Islet of Langerhans (tissue), 1 donor: ENCODE measurements around the gene DCST1.

Experiments
- FAIRE-seq: peaks from one replicate; lab custom pipeline; 2011; peaks lifted over from hg19 to GRCh38; lab: Jason Lieb, UNC

The DCST1 gene

DNA sequence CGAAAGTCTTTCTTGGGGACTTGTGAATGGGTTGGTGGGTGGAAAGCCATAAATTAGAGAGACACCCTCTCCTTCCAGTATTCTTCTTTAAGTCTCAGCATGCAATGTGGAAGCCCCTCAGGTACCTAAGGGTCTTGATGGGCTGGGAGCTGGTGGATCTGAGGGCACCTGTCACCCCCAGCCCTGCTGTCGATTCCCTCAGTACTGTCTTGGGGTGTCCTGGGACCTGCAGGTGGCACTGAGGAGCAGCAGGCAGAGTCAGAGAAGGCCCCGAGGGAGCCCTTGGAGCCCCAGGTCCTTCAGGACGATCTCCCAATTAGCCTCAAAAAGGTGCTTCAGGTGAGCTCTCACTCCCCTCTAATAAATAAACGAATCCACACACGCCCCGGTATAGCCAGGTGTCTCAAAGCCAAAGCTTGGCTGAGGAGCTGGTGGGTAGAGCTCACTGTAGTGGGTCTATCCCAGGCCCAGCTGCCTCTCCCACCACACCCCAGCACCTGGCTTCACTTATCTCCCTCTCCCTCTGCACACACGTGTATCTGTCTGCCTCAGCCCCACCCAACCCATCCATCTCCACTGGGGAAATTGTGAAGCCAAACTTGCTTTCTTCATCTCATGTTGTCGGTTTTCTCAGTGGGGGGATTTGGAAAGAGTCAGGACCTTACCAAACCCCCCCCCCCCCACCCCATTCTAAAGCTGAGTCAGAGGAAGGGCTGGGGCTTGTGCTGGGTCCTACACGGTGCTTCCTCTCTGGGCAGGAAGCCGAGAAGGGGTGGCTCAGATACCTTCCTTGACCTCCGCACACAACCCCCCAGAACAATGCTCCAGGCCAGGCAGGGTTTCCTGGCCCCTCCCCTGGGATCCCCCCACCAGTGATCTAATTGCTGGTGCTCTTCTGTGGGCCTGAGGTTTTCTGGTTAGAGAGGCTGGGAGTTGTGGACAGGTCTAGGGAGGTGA is 19.1 kb downstream of the DCST1 start:
- FAIRE-seq: no peak

DNA sequence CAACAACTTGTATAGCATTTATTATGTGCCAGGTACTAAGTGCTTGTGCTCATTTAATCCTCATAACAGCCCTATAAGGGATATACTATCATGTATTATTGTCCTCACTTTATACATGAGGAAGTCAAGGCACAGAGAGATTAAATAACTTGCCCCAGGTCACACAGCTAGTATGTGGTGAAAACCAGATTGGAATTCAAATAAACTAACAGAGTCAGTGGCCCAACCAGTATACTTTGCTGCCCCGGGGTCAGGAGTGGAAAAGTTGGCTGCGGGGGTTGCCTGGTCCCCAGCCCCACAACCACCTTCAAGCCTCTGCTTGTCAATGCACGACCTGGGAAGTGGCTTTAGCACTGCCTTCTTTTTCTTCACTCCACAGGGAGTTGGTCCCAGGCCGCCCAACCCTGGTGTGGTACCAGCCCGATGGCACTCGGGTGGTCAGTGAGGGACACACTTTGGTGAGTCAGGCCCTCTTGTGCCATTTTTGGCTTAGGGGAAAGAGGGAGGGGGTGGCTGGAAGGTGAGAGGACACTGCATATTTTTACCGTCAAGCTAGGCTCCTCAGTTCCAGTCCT is 20.0 kb downstream of the DCST1 start:
- FAIRE-seq: no peak

- no peak for FAIRE-seq
Measured at GRCh38 chr1:155057104-155057503, 23.5 kb downstream of the DCST1 start.

- no peak for FAIRE-seq
Measured at GRCh38 chr1:155057788-155058211, 24.2 kb downstream of the DCST1 start.

- FAIRE-seq: no peak
Measured at GRCh38 chr1:155060736-155061135, 27.1 kb downstream of the DCST1 start.

GRCh38 chr1:155061381-155062150 is 27.9 kb downstream of the DCST1 start:
- no peak for FAIRE-seq

DNA sequence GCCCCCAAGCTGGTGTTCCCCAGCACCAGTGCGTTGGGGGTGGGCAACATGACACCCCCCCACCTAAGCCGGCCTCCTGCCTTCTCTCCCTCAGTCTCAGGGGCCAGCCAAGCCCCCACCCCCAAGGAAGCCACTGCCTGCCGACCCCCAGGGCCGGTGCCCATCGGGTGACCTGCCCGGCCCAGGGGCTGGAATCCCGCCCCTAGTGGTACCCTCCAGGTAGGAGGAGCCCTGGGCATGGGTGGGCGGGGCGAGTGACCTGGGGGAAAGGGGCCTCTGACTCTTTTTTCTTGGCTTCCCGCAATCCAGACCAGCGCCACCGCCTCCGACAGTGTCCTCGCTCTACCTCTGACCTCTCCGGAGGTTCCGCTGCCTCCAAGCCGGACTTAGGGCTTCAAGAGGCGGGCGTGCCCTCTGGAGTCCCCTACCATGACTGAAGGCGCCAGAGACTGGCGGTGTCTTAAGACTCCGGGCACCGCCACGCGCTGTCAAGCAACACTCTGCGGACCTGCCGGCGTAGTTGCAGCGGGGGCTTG is 28.6 kb downstream of the DCST1 start:
- FAIRE-seq: no peak

DNA sequence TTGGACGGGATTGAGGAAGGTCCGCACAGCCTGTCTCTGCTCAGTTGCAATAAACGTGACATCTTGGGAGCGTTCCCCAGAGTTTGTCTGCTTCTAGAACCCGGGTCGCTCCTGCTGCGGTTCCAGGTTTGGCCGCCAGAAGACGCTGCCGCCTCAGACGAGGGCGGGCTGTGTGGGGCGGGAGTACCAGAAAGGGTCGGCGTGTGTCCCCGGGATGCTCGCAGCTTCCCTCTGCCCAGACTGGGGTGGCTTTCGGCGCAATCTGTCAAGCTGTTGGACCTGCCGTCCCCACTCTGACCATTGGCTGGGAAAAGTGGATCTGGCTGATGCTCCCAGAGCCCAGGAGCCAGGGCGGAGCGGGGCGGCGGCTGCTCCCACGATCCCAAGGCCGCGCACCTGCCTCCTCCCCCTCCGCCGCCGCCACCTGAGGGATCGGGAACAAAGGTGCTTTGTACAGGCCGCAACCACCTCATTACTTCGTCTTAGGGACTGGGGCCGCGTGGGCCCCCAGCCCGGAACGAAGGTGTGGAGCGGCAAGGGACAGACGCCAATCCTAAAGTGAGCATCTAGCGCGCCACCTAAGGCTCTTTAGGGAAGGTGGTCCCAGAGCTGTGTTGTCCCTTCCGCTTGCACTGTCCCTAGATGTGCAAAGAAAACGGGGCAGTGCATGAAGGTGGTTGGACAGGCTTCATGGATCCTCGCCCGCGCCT is 29.2 kb downstream of the DCST1 start:
- no peak for FAIRE-seq

- FAIRE-seq: no peak
Measured at GRCh38 chr1:155063550-155064110, 30.0 kb downstream of the DCST1 start, which contains the start of gene EFNA4. EFNA4 (plus strand) TSS chr1:155063740; CDS start chr1:155063824, 84 bp downstream.

GRCh38 chr1:155064111-155064831 is 30.6 kb downstream of the DCST1 start:
- no peak for FAIRE-seq

- FAIRE-seq: no peak
Measured at GRCh38 chr1:155064832-155065429, 31.3 kb downstream of the DCST1 start.

DNA sequence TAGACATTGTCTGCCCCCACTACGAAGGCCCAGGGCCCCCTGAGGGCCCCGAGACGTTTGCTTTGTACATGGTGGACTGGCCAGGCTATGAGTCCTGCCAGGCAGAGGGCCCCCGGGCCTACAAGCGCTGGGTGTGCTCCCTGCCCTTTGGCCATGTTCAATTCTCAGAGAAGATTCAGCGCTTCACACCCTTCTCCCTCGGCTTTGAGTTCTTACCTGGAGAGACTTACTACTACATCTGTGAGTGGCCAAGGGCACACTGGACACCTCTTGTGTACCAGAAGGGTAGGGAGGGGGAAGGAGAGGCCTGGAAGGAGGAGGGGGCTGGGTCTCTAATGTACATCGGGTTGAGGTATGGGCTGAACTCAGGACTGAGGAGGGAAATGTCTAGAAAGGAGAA is 33.2 kb downstream of the DCST1 start:
- no peak for FAIRE-seq

- FAIRE-seq: no peak
Measured at GRCh38 chr1:155068599-155068998, 35.0 kb downstream of the DCST1 start.

DNA sequence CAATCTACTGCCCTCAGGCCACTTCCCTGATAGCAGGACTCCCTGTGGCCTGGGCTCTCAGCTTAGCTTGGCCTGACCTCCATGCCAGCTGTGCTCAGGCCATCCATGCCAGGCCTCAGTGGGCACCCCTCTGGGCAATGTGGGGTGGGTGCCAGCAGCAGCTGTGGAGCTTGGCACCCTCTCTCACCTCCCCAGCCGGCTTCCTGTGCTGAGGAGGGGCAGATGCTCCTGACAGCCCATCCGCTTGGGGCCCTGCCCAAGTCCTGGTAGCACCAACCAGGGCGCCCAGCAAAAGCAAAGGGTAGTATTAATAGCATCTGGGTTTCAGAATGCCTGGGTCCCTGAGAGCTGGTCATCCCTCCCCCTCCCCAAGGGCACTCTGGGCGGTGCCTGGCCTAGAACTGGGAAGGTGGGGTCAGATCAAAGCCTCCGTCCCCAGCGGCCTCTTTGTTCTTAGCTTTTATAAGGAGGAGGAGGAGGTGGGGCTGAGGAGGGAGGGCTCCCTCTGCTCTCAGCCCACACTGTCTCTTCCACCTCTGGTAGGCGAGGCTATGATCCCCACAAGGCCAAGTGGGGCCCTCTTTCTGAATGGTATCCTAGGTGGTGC is 36.0 kb downstream of the DCST1 start:
- no peak for FAIRE-seq

DNA sequence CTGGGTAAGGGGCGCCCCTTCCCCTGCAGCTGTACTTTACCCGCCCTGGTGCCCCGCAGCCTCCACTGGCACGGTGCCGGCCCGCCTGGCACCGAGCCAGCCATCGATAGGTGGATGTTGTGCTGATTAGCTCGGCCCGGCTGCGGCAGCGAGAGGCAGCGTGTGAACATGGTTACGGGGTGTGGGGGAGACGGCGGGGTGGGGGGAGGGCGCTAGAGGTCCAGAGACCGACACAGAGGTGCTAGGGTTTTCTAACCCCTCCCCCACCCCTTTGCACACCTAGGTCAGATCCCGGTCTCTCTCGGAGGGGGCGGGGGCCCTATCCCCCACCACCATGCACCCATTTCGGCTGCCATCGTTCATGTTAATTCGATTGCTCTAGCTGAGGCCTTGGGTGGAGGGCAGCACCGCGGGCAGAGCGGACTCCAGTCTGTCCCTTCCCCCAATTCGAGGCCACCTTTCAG is 36.6 kb downstream of the DCST1 start:
- no peak for FAIRE-seq

DNA sequence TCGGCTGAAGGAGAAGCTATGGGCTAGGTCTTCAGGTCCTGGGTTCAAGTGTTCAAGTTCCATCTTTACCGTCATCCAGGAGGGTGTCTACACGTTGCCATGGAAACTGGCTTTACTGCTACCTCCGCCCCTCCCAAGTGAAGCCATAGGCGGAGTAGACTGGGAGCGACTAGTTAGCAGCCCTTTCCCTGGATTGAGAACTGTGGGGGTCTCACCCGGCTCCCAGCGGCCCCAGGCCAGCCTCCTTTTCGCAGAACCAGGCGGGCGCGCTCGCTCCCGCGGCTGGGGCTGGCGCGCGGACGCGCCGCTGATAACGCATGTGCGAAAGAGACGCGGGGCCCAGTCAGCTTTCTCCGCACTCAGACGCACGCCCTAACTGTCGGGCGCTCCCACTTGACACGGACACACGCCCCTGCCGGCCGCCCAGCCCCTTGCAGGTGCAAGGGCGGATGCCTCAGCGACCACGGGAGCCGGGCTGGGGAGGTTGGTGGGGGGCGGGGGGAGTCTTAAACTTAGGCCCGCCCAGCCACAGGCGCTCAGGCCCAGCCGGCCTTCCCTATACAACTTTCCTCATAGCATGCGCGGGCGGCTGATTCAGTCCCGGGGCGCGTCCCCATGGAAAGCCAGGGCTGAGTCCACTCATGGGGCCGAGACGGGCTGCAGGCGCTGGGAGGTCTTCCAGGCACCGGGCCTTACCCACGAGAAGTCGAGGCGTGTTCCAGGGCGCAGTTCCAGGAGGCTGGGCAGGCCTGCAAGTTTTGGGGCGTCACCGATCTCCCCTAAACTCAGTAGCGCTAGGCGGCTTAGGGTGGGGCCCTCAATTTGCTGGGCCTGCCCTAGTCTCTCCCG is 37.3 kb downstream of the DCST1 start:
- FAIRE-seq: no peak

DNA sequence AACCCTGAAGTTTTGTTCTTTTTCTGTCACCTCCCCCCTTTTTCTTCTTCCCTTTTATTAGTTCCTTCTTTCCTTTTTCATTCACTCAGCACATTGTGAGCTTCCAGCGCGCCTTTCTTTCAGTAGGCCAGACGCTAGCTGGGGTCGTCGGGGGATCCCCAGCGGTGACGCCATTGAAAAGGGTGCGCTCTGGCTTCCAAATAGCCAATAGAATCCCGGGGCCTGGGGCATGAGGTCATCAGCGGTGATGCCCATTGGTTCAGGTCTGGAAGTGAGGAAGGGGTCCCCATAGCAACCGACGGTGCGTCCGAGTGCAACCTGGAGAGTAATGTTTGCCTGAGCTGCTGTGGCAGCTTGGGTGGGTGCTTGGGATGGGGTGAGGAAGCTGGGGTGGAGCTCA is 38.1 kb downstream of the DCST1 start:
- FAIRE-seq: no peak

DNA sequence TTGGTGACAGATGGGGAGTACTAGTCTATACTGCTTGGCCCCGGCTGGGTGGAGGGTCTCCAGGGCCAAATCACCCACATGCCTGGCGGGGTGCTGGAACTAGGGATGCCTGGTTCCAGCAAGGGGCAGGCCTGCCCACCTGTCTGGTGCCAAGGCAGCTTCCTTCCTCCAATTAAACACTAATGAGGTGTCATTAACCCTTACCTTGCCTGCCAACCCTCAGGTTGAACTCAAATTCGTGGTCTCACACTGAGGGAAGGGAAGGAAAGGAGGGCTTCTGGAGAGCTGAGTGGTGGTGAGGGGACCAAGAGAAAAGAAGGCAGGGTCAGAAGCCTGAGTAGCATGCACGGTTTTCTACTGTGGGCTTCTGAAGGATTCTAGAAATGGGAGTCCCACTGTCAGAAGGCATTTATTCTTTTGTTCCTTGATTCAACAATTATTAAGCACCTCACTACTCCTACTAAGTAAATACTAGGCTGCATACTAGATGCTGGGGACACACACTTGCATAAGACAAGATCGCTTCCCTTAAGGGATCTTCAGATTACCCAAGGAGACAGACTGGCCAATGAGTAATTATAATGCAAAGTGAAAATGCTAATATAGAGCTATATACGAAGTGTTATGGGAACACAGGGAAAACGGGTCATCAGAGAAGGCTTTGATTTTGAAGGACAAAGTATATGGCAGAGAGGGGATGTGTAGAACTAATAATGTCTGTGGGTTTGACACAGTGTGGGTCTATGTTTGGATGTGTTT is 39.1 kb downstream of the DCST1 start:
- no peak for FAIRE-seq
